HG03342 (cell line): ENCODE results near the gene TTC38.

Source experiments
- ATAC-seq: cut with Tn5 transposase; IDR thresholded peaks from one replicate; pipeline ENCODE4 v1.9.1; 2021; ENCODE audit warnings: mild to moderate bottlenecking, moderate library complexity; ENCODE audit not compliant: unreplicated experiment

TTC38 gene

GRCh38 chr22:46323162-46323561 is 55.4 kb downstream of the TTC38 start:
- ATAC-seq: no peak

GRCh38 chr22:46326066-46326680 is 58.4 kb downstream of the TTC38 start:
- no peak for ATAC-seq

- ATAC-seq: no peak
These were observed 60.1 kb downstream of the TTC38 start for GRCh38 chr22:46327691-46328465.

- ATAC-seq: no peak
These were observed 61.0 kb downstream of the TTC38 start for GRCh38 chr22:46328797-46329196.

- ATAC-seq: no peak
These were observed 61.8 kb downstream of the TTC38 start for GRCh38 chr22:46329616-46330015.

GRCh38 chr22:46330426-46330825 is 62.6 kb downstream of the TTC38 start:
- ATAC-seq: no peak

- ATAC-seq: no peak
These were observed 63.7 kb downstream of the TTC38 start for GRCh38 chr22:46331496-46331895.

- peak; percentile 84 for ATAC-seq
These were observed 67.7 kb downstream of the TTC38 start, which contains the start of gene TRMU for GRCh38 chr22:46335201-46336118. TSS of gene TRMU (plus strand) at chr22:46335714. CDS start at chr22:46335765, 51 bp downstream.

GRCh38 chr22:46336119-46337078 is 68.6 kb downstream of the TTC38 start:
- peak; percentile 13 for ATAC-seq

- ATAC-seq: no peak
These were observed 70.1 kb downstream of the TTC38 start for GRCh38 chr22:46337870-46338269.

- ATAC-seq: no peak
These were observed 70.8 kb downstream of the TTC38 start for GRCh38 chr22:46338636-46339035.

GRCh38 chr22:46339956-46340355 is 72.1 kb downstream of the TTC38 start:
- ATAC-seq: no peak

GRCh38 chr22:46340676-46341075 is 72.9 kb downstream of the TTC38 start:
- ATAC-seq: no peak
